ENCODE measurements around the gene RAPGEF3. TPM values are rescaled to one million over a fixed set of nuclear protein-coding genes. Genes with fewer than 3 reads are reported as not detected.

Gene RAPGEF3
- total RNA-seq, 3 donors from 2014 or later: 40.6 to 87.8 (median 60.3) TPM

DNA sequence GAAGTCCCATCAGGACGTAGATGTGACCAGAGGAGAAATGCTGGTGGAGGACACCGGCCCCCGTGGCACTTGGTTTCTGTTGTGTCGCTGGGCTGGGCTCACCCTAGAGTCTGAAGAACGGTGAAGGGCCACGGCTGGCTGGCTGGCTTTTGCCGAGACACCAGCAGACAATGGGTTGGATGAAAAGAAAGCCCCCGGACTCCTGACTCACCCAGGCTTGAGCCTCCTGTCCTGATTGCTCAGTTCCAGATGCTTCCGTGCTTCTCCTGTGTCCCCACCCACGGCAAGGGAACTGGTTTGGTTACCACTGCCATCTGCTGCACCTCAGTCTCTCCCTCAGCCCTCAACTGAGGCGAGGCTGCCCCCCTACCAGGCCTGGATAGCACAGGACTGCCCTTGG is 23.0 kb downstream of the RAPGEF3 start:
- no peak for DNase-seq (ENCODE audit: low spot score in 2 of 2)
- Histone ChIP-seq H3K9me3 (no peaks in the 10 kb centered on the region), H3K27ac (peak overlapping the region; percentile 54 to 86), H3K4me1 (peaks cover 13 to 20% of the 10 kb centered on the region in 2 donors), H3K27me3 (no peaks in the 10 kb centered on the region), H3K36me3 (no peaks in the 10 kb centered on the region), H3K4me3 (no peak overlapping the region)
- TF ChIP-seq CTCF (IDR thresholded peaks at IDR 0.05) (no peak), POLR2A (IDR thresholded peaks at IDR 0.05) (no peak), POLR2AphosphoS5 (IDR thresholded peaks at IDR 0.05) (no peak)
- intact Hi-C loops (cut with DNase I; ENCODE audit: low total_unique reads): no loop called here

DNA sequence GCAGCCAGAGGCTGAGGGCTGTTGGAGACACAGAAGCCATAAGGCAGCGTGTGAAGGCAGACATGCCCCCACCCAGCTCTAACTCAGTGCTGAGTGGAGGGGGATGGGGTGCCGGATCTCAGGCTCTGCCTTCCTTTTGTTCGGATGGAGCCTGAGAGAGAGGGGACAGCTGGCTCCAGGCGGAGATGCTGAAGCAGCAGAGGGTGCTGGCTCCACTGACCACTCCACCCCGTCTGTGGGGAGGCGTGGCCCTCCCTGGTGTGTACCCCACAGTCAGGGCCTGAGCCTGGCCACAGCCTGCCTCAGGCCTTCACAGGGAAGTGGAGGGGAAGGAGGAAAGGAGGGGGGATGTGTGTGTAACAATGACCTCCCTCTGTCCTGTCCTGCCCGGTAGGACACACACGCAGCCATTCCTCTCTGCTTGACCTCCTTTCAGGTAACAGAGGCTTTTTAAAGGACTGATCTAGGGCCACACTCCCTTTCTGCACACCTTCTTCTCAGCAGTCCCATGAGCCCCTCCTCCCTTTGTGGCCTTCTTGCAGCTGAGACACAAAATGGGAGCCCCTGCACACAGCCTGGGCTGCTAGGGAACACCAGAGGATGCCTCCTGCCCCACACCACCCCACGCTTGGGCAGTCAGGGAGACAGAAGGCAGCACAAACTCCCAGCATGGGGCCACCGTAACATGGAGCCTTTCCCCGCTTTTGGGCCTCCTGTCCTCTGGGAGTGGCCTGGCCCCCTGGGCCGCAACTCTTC is 23.8 kb downstream of the RAPGEF3 start:
- Histone ChIP-seq H3K36me3 (no peaks in the 10 kb centered on the region), H3K27ac (peak overlapping the region; percentile 54 to 86), H3K27me3 (no peaks in the 10 kb centered on the region), H3K4me3 (no peak overlapping the region), H3K4me1 (peaks cover 13 to 20% of the 10 kb centered on the region in 2 donors), H3K9me3 (no peaks in the 10 kb centered on the region)
- no peak for DNase-seq (ENCODE audit: low spot score in 2 of 2)
- intact Hi-C loops (cut with DNase I; ENCODE audit: low total_unique reads): no loop called here
- TF ChIP-seq CTCF (IDR thresholded peaks at IDR 0.05): no peak
- TF ChIP-seq POLR2A (IDR thresholded peaks at IDR 0.05): no peak
- TF ChIP-seq POLR2AphosphoS5 (IDR thresholded peaks at IDR 0.05): no peak

DNA sequence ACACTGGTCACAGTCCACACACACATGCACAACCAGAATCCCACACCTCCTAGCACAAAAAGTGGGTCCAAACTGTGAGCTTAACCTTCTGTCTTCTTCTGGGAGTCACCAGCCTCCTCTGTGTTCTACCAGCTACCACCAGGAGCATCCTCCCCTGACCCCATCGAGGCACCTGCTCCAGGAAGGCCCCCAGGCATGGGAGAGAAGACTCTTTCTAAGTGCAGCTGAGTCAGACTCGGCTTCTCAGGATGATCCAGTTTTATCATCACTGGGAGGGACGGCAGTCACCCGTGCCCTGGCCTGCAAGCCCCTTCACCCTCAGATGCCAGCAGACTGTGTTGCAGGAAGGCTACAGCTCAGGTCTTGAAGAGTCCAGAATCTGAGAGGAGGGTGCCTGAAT is 25.5 kb downstream of the RAPGEF3 start:
- TF ChIP-seq POLR2A (IDR thresholded peaks at IDR 0.05) (no peak), POLR2AphosphoS5 (IDR thresholded peaks at IDR 0.05) (no peak), CTCF (IDR thresholded peaks at IDR 0.05) (no peak)
- H3K4me1 ChIP-seq: peaks cover 13 to 18% of the 10 kb centered on the region in 2 donors
- no peaks in the 10 kb centered on the region for H3K27me3 ChIP-seq
- DNase-seq (ENCODE audit: low spot score in 2 of 2): no peak
- intact Hi-C loops (cut with DNase I; ENCODE audit: low total_unique reads): no loop called here
- no peak overlapping the region for H3K4me3 ChIP-seq
- no peaks in the 10 kb centered on the region for H3K9me3 ChIP-seq
- no peak overlapping the region for H3K27ac ChIP-seq
- no peaks in the 10 kb centered on the region for H3K36me3 ChIP-seq

DNA sequence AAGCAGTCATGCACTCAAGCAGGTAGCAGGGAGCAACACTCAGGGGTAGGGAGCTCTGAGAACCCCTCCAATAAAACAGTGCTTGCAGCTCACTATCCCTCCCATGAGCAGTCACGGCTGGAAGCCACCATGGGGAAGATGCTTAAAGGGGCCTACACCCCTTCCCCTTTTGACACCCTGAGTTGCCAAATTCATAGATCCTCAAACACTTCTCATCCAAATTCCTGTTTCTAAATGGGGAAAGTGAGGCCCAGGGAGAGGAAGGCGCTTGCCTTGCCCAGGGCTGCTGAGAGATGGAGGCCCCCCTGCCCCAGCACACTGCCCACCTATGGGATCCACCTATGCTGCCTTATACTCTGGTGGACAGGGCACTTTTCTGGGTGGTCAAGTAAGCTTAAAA is 26.2 kb downstream of the RAPGEF3 start:
- DNase-seq (ENCODE audit: low spot score in 2 of 2): no peak
- Histone ChIP-seq H3K36me3 (no peaks in the 10 kb centered on the region), H3K4me1 (peaks cover 12 to 13% of the 10 kb centered on the region in 2 donors), H3K4me3 (no peak overlapping the region), H3K27me3 (no peaks in the 10 kb centered on the region), H3K9me3 (no peaks in the 10 kb centered on the region), H3K27ac (no peak overlapping the region)
- TF ChIP-seq POLR2A (IDR thresholded peaks at IDR 0.05): no peak
- no peak for TF ChIP-seq POLR2AphosphoS5 (IDR thresholded peaks at IDR 0.05)
- TF ChIP-seq CTCF (IDR thresholded peaks at IDR 0.05): no peak
- intact Hi-C loops (cut with DNase I; ENCODE audit: low total_unique reads): no loop called here

GRCh38 chr12:47731723-47732122 is 27.0 kb downstream of the RAPGEF3 start:
- Histone ChIP-seq H3K27ac (no peak overlapping the region), H3K36me3 (no peaks in the 10 kb centered on the region), H3K4me1 (peaks cover 10 to 11% of the 10 kb centered on the region in 2 donors), H3K27me3 (no peaks in the 10 kb centered on the region), H3K4me3 (no peak overlapping the region), H3K9me3 (no peaks in the 10 kb centered on the region)
- intact Hi-C loops (cut with DNase I; ENCODE audit: low total_unique reads): no loop called here
- TF ChIP-seq POLR2A (IDR thresholded peaks at IDR 0.05) (no peak), POLR2AphosphoS5 (IDR thresholded peaks at IDR 0.05) (no peak), CTCF (IDR thresholded peaks at IDR 0.05) (no peak)
- no peak for DNase-seq (ENCODE audit: low spot score in 2 of 2)

Measured in breast epithelium (tissue), 4 donors.